Raji (cell line): Measurements from ENCODE around the gene RALGPS2.

Source experiments
- POLR2A ChIP-seq: IDR thresholded peaks from 2 replicates; pipeline ENCODE4 v1.6.1; 2011; ENCODE audit warnings: low read depth, low read length, control low read depth; ENCODE audit not compliant: insufficient read depth

Gene RALGPS2, protein sequence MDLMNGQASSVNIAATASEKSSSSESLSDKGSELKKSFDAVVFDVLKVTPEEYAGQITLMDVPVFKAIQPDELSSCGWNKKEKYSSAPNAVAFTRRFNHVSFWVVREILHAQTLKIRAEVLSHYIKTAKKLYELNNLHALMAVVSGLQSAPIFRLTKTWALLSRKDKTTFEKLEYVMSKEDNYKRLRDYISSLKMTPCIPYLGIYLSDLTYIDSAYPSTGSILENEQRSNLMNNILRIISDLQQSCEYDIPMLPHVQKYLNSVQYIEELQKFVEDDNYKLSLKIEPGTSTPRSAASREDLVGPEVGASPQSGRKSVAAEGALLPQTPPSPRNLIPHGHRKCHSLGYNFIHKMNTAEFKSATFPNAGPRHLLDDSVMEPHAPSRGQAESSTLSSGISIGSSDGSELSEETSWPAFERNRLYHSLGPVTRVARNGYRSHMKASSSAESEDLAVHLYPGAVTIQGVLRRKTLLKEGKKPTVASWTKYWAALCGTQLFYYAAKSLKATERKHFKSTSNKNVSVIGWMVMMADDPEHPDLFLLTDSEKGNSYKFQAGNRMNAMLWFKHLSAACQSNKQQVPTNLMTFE

DNA sequence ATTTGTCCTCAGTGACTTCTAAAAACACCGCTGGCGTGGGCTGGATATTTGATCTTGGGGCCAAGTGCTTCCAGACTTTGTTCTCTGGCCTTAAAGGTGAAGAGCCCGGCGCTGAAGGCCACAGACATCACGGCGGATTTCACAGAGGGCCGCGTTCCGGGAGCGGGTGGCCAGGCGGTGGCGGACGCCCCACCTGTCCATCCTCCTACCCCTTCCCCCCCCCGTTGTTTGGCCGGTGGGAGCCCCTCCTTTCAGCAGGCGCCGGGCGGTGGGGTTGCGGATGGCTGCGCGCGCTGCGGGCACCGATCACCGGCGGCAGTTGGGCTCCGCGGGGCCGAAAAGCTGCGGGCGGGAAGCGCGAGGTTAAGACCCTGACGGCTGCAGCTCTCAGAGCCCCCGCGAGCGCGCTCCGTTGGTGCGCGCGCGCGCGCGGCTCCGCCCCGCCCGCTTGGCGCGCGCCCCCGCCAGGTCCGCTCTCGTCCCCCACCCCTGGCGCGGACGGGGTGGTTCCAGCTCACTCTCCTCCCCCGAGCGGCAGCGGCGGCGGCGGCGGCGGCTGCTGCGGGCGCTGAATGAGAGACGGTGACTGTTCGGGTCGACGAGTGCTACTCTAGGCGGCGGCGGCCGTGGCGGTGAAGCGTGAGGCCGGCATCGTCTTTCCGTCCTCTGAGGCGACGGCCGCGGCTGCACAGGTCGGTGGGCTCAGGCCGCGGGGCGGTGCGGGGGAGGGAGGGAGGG, at the start of gene RALGPS2:
Gene RALGPS2 (plus strand): TSS at position 517 of the 738 bp plus-strand sequence. CDS start 51,521 bp downstream, outside the sequence.
- TF ChIP-seq POLR2A, result peak; percentile 55

DNA sequence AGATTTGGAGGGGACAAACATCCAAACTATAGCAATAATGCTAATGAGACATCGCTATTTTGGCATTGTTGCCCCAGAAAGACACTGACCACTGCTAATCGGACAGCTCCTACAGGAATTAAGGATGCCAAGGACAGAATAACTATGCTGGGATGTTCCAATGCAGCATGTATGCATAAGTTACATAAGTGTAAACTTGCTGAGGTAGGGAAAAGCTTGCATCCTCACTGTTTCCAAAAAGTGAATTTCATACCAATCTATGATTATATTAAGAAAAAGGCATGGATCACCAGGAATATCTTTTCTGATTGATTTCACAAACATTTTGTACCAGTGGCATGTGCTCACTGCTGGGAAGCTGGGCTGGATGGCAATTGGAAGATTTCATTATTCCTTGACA, 45.8 kb upstream of the RALGPS2 start:
- no peak for TF ChIP-seq POLR2A

DNA sequence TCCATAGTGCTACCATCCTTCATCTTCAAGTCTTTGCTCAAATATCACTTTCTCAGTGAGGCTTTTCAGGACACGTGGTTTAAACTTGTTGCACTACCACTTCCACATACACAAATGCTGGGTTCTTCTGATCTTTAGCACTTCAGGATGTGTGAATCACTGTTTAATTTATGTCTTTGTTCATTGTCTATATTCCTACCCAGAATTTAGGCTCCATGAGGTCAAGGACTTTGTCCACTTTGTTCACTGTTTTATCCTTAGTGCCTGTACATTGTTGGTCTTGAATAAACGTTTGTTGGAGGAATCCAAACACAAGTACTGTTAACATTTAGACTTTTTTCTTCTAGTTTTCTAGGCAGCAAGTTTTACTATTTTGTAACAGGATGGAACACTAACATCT, 42.6 kb upstream of the RALGPS2 start:
- TF ChIP-seq POLR2A, result no peak

DNA sequence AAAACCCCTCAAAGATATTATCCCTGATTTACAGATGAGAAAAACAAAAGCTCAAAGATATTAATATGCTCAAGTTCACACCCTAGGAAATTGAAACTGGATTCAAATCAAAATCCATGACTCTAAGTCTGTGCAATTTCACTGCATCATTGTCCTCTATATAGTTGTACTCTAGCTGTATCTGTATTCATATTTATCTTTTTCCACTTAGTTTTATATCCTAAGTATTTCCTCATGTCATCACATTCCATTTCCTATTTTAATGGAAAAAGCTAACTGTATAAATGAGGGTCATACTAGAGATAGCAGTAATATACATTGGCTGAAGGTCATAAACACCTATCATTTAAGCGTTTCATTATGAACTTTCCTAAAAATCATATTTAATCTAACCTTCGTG, 42.2 kb upstream of the RALGPS2 start:
- no peak for TF ChIP-seq POLR2A

DNA sequence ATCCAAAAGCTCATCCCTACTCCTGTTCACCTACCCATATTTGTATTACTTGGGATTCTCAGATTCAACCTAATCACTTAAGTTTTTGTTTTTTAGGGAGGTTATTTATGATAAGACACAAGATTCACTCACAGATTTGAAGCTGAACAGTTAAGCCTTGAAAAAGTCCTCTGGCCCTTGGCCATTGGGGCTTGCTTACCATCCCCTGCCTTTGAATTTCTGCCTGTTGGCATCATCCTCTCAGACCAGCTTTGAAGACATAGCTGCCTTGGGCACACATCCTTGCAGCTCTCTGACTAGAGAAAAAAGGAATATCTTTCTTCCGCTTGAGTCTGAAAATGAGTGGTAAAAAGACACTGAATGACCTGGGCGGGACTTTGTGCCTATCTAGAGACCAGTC, 41.8 kb upstream of the RALGPS2 start:
- no peak for TF ChIP-seq POLR2A

DNA sequence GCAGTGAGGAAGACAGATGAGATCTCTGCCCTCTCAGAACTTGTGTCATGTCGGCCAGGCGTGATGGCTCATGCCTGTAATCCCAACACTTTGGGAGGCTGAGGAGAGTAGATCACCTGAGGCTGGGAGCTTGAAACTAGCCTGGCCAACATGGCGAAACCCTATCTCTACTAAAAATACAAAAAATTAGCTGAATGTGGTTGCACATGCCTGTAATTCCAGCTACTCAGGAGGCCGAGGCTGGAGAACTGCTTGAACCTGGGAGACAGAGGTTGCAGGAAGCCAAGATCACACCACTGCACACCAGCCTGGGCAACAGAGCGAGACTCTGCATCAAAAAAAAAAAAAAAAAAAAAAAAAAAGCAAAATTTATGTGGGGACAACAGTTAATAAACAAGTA, 40.9 kb upstream of the RALGPS2 start:
- TF ChIP-seq POLR2A, result no peak

DNA sequence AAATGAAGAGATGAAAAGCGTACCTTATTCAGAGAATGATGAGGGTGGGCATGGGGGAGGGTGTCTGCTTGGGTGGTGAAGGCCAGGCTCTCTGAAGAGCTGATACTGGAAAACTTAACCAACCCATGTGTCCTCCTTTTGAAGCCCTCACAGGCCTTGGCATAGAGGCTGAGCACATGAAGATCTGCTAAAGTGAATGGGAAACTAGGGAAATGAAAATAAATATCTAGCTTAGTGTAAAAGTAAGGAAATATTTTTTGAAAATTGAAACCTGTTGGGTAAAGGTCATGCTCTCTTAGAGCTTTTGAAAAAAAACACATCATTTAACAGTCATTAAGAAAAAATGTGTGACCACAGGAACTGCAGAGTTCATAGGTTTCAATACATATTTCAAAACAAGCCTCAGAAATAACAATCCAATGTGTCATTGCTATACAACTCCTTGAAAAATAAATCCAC, 40.5 kb upstream of the RALGPS2 start:
- TF ChIP-seq POLR2A, result no peak

DNA sequence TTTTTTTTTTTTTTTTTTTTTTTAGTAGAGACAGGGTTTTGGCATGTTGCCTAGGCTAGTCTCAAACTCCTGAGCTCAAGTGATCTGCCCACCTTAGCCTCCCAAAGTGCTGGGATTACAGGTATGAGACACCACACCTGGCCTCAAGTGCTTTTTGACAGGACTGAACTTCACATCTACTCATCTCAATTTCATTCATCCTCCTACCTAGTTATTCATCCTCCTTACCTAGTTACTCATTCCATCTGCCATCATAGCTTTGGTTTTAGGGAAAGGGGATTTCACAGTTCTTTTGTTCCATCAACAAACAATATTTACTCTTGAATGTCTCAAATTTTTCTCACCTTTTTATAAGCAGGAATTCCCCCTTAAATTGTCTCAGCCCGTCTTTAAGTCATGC, 38.6 kb upstream of the RALGPS2 start:
- no peak for TF ChIP-seq POLR2A

DNA sequence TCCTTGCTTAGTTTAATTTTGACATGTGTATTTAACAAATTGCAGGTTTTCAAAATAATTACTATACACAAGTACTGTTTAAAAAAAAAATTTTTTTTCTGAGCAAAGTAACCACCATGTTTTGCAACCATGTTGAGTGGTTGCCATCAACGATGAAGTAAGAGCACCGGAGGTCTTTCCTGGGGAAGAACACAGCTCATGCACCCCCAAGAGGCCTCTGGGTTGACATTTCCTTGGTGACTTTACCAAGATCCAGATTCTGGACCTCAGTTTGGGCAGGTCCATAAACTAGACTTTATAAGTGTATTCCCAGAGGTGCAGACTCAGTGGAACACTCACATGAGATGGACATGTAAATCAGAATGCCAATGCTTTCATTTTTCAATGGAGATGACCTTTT, 36.8 kb upstream of the RALGPS2 start:
- no peak for TF ChIP-seq POLR2A

DNA sequence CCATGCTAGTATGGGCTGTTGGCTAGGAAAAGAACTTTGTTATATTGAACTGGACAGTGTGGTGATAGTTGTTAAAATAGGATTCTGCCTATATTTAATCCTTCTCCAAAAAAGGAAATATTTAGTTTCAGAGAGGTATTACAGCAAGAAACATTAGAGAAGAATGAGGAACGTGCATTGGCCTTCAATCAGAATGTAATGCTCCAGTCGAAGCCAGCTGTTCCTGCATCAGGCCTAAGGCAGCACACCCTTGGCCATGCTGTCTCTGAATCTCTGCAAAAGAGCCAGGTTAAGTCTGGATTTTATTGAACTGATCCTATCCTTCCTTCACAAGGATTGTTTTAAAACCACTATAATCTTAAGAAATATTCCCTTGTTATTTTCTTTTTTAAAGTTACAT, 35.3 kb upstream of the RALGPS2 start:
- no peak for TF ChIP-seq POLR2A

DNA sequence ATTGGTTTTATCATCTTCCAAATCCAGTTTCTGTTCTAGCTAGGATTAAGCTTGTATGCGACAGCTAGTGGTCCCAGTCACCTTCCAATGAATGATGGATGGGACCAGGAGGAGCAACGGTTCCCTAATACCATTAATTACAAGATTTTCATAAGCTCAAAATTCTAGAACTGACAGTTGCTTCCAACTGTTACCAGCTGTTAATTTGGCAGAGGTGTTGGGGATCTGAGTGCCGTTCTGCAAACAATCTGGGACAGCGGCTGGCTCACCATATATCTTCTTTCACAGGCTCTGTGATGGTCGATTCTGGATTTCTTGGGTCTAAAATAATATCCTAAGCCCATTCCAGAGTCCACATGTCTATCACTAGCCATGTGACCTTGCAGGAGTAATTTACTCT, 34.5 kb upstream of the RALGPS2 start:
- no peak for TF ChIP-seq POLR2A

DNA sequence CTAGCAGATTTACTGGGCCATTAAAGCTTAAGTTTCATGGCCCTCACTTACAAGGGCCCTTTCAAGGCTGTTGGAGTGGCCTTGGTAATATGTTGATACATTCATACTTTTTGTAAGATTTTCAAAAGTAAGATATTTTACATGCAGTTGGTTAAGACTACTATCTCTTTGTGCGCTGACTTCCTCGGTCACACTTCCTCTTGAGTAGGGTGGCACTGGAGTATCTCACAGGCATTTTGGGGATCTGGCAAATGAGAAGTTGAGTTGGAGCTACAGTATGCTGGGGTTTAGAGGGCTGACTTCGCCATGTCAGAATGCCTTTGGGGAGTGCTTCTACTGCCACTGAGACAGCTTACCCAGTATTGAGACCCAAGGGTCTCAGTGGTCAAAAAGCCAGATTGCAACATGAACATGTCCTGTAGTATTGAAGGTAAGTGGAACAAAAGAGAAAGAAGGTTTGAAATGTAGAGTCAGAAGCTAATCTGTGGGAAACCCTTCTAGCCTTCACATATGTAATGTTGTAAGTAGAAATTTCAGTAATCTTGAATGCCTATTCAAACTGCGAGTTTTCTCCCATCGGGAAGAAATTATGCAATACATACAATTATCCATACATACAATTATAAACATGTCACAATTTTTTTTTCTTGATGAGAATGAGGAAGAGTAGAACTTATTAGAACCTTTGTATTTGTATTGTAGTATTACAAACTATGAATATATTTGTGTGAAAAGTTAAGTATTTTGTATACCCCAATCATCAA, 32.3 kb upstream of the RALGPS2 start:
- TF ChIP-seq POLR2A, result no peak

DNA sequence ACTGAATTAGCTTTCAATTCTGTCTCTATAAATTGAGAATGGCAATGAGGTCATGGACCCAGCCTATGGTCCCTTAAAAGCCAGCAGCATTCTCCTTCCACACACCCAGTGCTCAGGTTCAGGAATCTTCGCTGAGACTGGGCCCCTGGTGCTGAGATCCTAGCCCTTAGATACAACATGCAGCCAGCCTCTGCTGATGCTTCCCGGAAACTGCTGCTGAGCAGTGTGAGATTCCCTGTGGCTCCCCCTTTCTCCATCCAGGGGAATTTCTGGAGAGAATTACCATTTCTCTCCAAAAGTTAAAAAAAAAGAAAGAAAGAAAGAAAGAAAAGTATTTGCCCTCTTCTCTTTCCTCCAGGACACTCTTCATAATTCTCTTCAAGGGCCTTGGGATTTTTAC, 31.7 kb upstream of the RALGPS2 start:
- TF ChIP-seq POLR2A, result no peak

DNA sequence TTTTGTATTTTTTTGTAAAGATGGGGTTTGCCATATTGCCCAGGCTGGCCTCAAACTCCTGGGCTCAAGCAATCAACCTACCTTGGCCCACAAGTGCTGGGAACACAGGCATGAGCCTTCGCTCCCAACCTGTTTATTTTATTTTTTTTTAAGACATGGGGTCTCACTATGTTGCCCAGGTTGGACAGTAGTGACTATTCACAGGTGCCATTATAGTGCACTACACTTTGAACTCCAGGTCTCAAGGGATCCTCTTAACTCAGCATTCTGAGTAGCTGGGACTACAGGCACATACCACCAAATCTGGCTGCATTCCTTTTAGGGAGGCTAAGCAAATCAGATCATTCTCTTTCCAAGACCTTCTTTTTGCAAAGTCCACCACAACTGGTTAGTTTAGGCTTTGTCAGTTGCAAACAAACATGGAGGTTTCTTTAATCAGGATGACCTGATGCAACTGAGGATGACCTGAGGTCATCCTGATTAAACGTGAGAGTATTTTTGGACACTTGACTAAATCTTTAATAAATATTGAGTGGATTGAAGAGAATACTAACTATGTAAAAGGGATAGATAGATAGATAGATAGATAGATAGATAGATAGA, 30.0 kb upstream of the RALGPS2 start:
- TF ChIP-seq POLR2A, result no peak

DNA sequence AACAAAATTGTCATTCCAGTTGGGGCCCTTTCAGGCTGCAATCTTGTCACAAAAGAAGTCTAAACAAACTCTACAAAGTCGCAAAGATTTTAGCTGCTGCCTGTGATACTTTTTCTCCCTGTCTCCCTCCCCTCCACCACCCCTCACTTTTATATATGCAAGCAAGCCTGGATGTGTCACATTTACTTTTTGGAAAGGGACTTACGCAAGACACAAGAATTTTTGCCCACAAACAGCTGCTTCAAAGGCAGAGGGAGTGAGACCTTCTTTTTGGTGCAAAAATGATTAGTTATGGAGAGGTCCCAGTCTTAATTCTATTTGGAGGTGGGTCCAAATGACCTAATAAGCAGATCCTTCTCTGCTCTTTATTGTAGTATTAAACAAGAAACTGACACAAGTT, 22.9 kb upstream of the RALGPS2 start:
- no peak for TF ChIP-seq POLR2A
